HCT116 (cell line): Measurements from ENCODE around the gene ZBED2. TPM values are rescaled to one million over a fixed set of nuclear protein-coding genes. Genes with fewer than 3 reads are reported as not detected.

ENCODE experiments used
- ATAC-seq: fragments of 200-7000 bp; cut with Tn5 transposase; 2 replicates; pipeline ENCODE4 v1.9.1; 2020; ENCODE audit warnings: mild to moderate bottlenecking, moderate library complexity
- BruUV-seq: library from RNA; stranded (reverse); fragments of 400-500 nt; replicated peaks from 2 replicates; lab custom pipeline; 2021; lab: Mats Ljungman, UMichigan
- CTCF ChIA-PET: fragments of 300-600 bp; sonication (Branson Sonifier 250); formaldehyde crosslinking; loops from one replicate; lab custom pipeline; 2021; ENCODE audit warnings: antibody characterized with exemption; lab: Charles Lee
- POLR2A ChIA-PET: fragments of 300-600, 350-600 bp; sonication (Branson Sonifier 250); formaldehyde crosslinking; loops from one replicate; lab custom pipeline; 2021; ENCODE audit warnings: antibody characterized with exemption; lab: Charles Lee
- RAD21 ChIA-PET, 2 experiments: fragments of 300-600 bp; sonication (Branson Sonifier 250); formaldehyde crosslinking; loops; one replicate each; lab custom pipeline; 2023; ENCODE audit warnings: low total read pairs in 2 of 2; ENCODE audit not compliant: uncharacterized antibody in 2 of 2, unreplicated experiment in 2 of 2, low non-redundant PET in 1 of 2; lab: Charles Lee
- DNase-seq: peaks from one replicate; pipeline ENCODE4 v3.0.0-alpha.2; 2010; ENCODE audit warnings: low read depth, low spot score
- H2AFZ ChIP-seq: fragments of 200-600 bp; shearing (Covaris generic), sonication (generic); 2 replicates; pipeline ENCODE4 v1.6.1; 2017; ENCODE audit warnings: low read depth, mixed run types, mixed read lengths, antibody characterized with exemption, low read length; ENCODE audit not compliant: poor library complexity, severe bottlenecking
- H3K27ac ChIP-seq: 2 replicates; pipeline ENCODE4 v1.5.1; 2012; ENCODE audit warnings: low read depth, low read length
- H3K27me3 ChIP-seq: fragments of 200-600 bp; sonication (generic); 2 replicates; pipeline ENCODE4 v1.6.1; 2016; ENCODE audit warnings: mixed run types, low read length, mixed read lengths; ENCODE audit not compliant: insufficient read depth
- H3K36me3 ChIP-seq, 2 experiments: fragments of 200-500 bp in 1 of 2; fragments of 200-600 bp in 1 of 2; sonication (Bioruptor generic) in 1 of 2; sonication (generic) in 1 of 2; 2 replicates each; pipeline versions ENCODE4 v1.5.1 to v1.6.1; 2014 to 2016; ENCODE audit warnings: low read length in 2 of 2, inconsistent platforms in 1 of 2, mixed read lengths in 1 of 2, mixed run types in 1 of 2; ENCODE audit not compliant: insufficient read depth in 2 of 2, control insufficient read depth in 1 of 2
- H3K4me1 ChIP-seq, 2 experiments: fragments of 200-600 bp in 1 of 2; sonication (generic) in 1 of 2; 2 replicates each; pipeline versions ENCODE4 v1.5.1 to v1.6.1; 2012 to 2017; ENCODE audit warnings: low read length in 2 of 2, inconsistent platforms in 1 of 2, mild to moderate bottlenecking in 1 of 2, mixed read lengths in 1 of 2, mixed run types in 1 of 2, moderate library complexity in 1 of 2; ENCODE audit not compliant: insufficient read depth in 2 of 2, control insufficient read depth in 1 of 2
- H3K4me2 ChIP-seq: fragments of 200-600 bp; sonication (generic); 2 replicates; pipeline ENCODE4 v1.6.1; 2017; ENCODE audit warnings: mixed run types, low read length, mixed read lengths
- H3K4me3 ChIP-seq, 2 experiments: fragments of 200-600 bp in 1 of 2; sonication (generic) in 1 of 2; replicated peaks in 1 of 2; 2 replicates each; pipeline ENCODE4 v1.5.1; 2011 to 2016; ENCODE audit warnings: low read length in 2 of 2, control low read depth in 1 of 2, low read depth in 1 of 2, mild to moderate bottlenecking in 1 of 2, mixed read lengths in 1 of 2, mixed run types in 1 of 2
- H3K79me2 ChIP-seq: fragments of 200-600 bp; sonication (generic); 2 replicates; pipeline ENCODE4 v1.6.1; 2017; ENCODE audit warnings: mild to moderate bottlenecking, mixed run types, low read length, moderate library complexity, mixed read lengths; ENCODE audit not compliant: insufficient read depth
- H3K9ac ChIP-seq: fragments of 200-600 bp; sonication (generic); 2 replicates; pipeline ENCODE4 v1.6.1; 2016; ENCODE audit warnings: low read length, mixed read lengths
- H3K9me2 ChIP-seq: fragments of 200-600 bp; sonication (generic), shearing (Covaris generic); 2 replicates; pipeline ENCODE4 v1.6.1; 2017; ENCODE audit warnings: mixed run types, mild to moderate bottlenecking, moderate library complexity; ENCODE audit not compliant: insufficient read depth
- H3K9me3 ChIP-seq, 2 experiments: fragments of 200-500 bp in 1 of 2; fragments of 200-600 bp in 1 of 2; sonication (Bioruptor generic) in 1 of 2; sonication (generic) in 1 of 2; 2 replicates each; pipeline ENCODE4 v1.6.1; 2014 to 2017; ENCODE audit warnings: low read length in 2 of 2, mixed read lengths in 2 of 2, inconsistent platforms in 1 of 2, low read depth in 1 of 2, mild to moderate bottlenecking in 1 of 2, mixed run types in 1 of 2, moderate library complexity in 1 of 2; ENCODE audit not compliant: control insufficient read depth in 1 of 2, insufficient read depth in 1 of 2
- H4K20me1 ChIP-seq: fragments of 200-600 bp; sonication (generic), shearing (Covaris generic); 2 replicates; pipeline ENCODE4 v1.6.1; 2017; ENCODE audit warnings: mixed run types, mild to moderate bottlenecking, moderate library complexity; ENCODE audit not compliant: insufficient read depth
- CBX3 ChIP-seq: IDR thresholded peaks from 2 replicates; pipeline ENCODE4 v1.6.1; 2012; ENCODE audit warnings: low read depth
- CEBPB ChIP-seq: IDR thresholded peaks from 2 replicates; pipeline ENCODE4 v1.6.1; 2012; ENCODE audit warnings: low read depth
- EZH2phosphoT487 ChIP-seq: fragments of 200-600 bp; IDR thresholded peaks from 2 replicates; pipeline ENCODE4 v1.6.1; 2018; ENCODE audit warnings: antibody characterized with exemption, borderline replicate concordance
- JUND ChIP-seq: IDR thresholded peaks from 2 replicates; pipeline ENCODE4 v1.6.1; 2012
- POLR2AphosphoS5 ChIP-seq: IDR thresholded peaks from 2 replicates; pipeline ENCODE4 v1.6.1; 2011; ENCODE audit warnings: mild to moderate bottlenecking, low read depth, low read length, moderate library complexity
- RAD21 ChIP-seq: IDR thresholded peaks from 2 replicates; pipeline ENCODE4 v1.6.1; 2012; ENCODE audit warnings: low read depth, mild to moderate bottlenecking
- SP1 ChIP-seq: IDR thresholded peaks from 2 replicates; pipeline ENCODE4 v1.6.1; 2012; ENCODE audit warnings: low read depth
- intact Hi-C: fragments of 100-400 bp; cut with micrococcal nuclease; formaldehyde crosslinking; loops from 2 replicates; pipeline ENCODE4 v1.10.0; 2022
- total RNA-seq: library from RNA; stranded (reverse); gene quantifications from one replicate; pipeline ENCODE4 v1.2.1, GENCODE V29; 2021; ENCODE audit not compliant: unreplicated experiment
- TF ChIP-seq, protein P1 (sequence below): IDR thresholded peaks from 2 replicates; pipeline ENCODE4 v1.6.1; 2012
- TF ChIP-seq, protein P2 (sequence below): IDR thresholded peaks from 2 replicates; pipeline ENCODE4 v1.6.1; 2011; ENCODE audit warnings: mild to moderate bottlenecking, low read length, moderate library complexity; ENCODE audit not compliant: insufficient replicate concordance; ENCODE audit errors: extremely low read depth
- TF ChIP-seq, protein P3 (sequence below): IDR thresholded peaks from 2 replicates; pipeline ENCODE4 v1.6.1; 2012; ENCODE audit warnings: low read depth
- TF ChIP-seq, protein P4 (sequence below), 3 experiments: fragments of 200-600 bp in 1 of 3; sonication (generic) in 1 of 3; IDR thresholded peaks in 2 of 3; conservative IDR thresholded peaks in 1 of 3; 2 replicates each; pipeline ENCODE4 v1.5.1; 2012 to 2017; ENCODE audit warnings: low read depth in 2 of 3, low read length in 2 of 3, antibody characterized with exemption in 1 of 3, borderline replicate concordance in 1 of 3, control low read depth in 1 of 3, mild to moderate bottlenecking in 1 of 3, mixed read lengths in 1 of 3, mixed run types in 1 of 3, moderate library complexity in 1 of 3; ENCODE audit not compliant: insufficient read depth in 1 of 3

The ZBED2 gene
- total RNA-seq, 1 experiment from 2014 or later, result 16.1 TPM

DNA sequence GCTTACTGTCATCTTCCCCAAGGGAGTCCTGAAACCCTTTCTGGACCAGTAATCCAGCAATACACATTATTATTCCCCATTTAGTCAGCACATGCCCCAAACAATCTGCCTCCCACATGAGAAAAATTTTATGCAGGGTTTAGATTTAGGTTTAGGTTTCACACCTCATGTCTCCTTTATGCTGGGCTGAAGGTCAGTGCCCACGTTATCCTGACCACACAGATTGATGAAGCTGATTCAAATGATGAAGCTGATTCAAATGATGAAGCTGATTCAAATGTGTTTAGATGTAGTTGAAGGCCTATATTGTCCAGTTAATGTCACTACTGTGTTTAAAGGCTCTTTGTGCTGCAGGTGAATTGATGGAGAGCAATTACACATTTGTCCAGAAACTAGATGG lies 18.1 kb upstream of the ZBED2 start:
- DNase-seq (no peak), ATAC-seq (no peak)
- no peaks in the 10 kb centered on the region for H4K20me1 ChIP-seq
- no peak overlapping the region for H3K9ac ChIP-seq
- ChIA-PET CTCF (no interaction called here), RAD21 (no interaction called here), POLR2A (no interaction called here)
- H3K9me3 ChIP-seq, result peaks cover 0 to 14% of the 10 kb centered on the region in 2 experiments; a peak in 1 of 4 replicates
- no peak overlapping the region for H3K4me3 ChIP-seq
- no peaks in the 10 kb centered on the region for H3K79me2 ChIP-seq
- H3K36me3 ChIP-seq, result no peaks in the 10 kb centered on the region
- no peaks in the 10 kb centered on the region for H3K9me2 ChIP-seq
- H2AFZ ChIP-seq, result no peak overlapping the region
- peaks cover 6 to 39% of the 10 kb centered on the region in 2 experiments for H3K4me1 ChIP-seq
- no peak for TF ChIP-seq CEBPB
- TF ChIP-seq, protein P1, sequence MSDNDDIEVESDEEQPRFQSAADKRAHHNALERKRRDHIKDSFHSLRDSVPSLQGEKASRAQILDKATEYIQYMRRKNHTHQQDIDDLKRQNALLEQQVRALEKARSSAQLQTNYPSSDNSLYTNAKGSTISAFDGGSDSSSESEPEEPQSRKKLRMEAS, result no peak
- intact Hi-C loops, result no loop called here
- no peak overlapping the region for H3K27ac ChIP-seq
- no peak overlapping the region for H3K4me2 ChIP-seq
- H3K27me3 ChIP-seq, result no peaks in the 10 kb centered on the region
- no TSS peak for BruUV-seq

DNA sequence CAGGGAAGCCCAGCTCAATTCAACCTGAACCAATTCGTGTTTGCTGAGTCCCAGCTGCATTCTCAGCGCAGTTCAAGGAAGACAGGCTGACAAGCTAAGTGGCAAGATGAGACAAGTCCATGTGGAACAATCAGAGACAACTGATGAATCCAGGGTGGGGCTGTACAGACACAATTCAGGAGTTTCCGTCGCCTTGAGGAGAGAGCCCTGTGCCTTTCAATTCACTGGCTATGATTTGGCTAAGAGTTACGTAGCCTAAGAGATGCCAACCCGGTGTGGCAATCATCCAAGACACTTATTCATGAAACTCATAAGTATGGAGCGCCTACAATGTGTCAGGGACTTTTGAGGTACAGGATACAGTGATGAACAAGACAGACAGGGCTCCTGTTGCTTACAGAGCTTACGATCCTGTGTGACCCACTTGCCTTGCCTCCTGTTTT lies 15.5 kb upstream of the ZBED2 start:
- Histone ChIP-seq H3K4me3 (peak overlapping the region; percentile 8 to 22), H3K27me3 (no peaks in the 10 kb centered on the region), H3K9me3 (no peaks in the 10 kb centered on the region), H3K4me1 (peaks cover 6 to 58% of the 10 kb centered on the region in 2 experiments), H3K4me2 (peak overlapping the region; percentile 46), H3K36me3 (no peaks in the 10 kb centered on the region), H3K9ac (peak overlapping the region; percentile 46), H3K27ac (peak overlapping the region; percentile 55), H2AFZ (no peak overlapping the region), H3K9me2 (no peaks in the 10 kb centered on the region), H4K20me1 (no peaks in the 10 kb centered on the region), H3K79me2 (no peaks in the 10 kb centered on the region)
- intact Hi-C loops, result no loop called here
- TSS peak; percentile 69 for BruUV-seq
- peak; percentile 79 for ATAC-seq
- ChIA-PET CTCF (interaction anchor here (1.4 kb wide), 1 partner anchor 11 kb away, joined by 4 read pairs; no protein-coding TSS in a partner anchor), POLR2A (no interaction called here), RAD21 (no interaction called here)
- peak; percentile 62 for DNase-seq
- TF ChIP-seq CBX3 (0 out of 2 replicates have a peak, but pooled peaks have one; percentile 8), POLR2AphosphoS5 (no peak), EZH2phosphoT487 (no peak), SP1 (peak; percentile 27; the same call in 1 of the 2 replicates), JUND (no peak; the same call in 1 of the 2 replicates), RAD21 (0 out of 2 replicates have a peak, but pooled peaks have one; percentile 6)
- TF ChIP-seq, protein P2, sequence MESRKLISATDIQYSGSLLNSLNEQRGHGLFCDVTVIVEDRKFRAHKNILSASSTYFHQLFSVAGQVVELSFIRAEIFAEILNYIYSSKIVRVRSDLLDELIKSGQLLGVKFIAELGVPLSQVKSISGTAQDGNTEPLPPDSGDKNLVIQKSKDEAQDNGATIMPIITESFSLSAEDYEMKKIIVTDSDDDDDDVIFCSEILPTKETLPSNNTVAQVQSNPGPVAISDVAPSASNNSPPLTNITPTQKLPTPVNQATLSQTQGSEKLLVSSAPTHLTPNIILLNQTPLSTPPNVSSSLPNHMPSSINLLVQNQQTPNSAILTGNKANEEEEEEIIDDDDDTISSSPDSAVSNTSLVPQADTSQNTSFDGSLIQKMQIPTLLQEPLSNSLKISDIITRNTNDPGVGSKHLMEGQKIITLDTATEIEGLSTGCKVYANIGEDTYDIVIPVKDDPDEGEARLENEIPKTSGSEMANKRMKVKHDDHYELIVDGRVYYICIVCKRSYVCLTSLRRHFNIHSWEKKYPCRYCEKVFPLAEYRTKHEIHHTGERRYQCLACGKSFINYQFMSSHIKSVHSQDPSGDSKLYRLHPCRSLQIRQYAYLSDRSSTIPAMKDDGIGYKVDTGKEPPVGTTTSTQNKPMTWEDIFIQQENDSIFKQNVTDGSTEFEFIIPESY, result no peak
- TF ChIP-seq, protein P1, result peak; percentile 31; the same call in 1 of the 2 replicates
- TF ChIP-seq, protein P3, sequence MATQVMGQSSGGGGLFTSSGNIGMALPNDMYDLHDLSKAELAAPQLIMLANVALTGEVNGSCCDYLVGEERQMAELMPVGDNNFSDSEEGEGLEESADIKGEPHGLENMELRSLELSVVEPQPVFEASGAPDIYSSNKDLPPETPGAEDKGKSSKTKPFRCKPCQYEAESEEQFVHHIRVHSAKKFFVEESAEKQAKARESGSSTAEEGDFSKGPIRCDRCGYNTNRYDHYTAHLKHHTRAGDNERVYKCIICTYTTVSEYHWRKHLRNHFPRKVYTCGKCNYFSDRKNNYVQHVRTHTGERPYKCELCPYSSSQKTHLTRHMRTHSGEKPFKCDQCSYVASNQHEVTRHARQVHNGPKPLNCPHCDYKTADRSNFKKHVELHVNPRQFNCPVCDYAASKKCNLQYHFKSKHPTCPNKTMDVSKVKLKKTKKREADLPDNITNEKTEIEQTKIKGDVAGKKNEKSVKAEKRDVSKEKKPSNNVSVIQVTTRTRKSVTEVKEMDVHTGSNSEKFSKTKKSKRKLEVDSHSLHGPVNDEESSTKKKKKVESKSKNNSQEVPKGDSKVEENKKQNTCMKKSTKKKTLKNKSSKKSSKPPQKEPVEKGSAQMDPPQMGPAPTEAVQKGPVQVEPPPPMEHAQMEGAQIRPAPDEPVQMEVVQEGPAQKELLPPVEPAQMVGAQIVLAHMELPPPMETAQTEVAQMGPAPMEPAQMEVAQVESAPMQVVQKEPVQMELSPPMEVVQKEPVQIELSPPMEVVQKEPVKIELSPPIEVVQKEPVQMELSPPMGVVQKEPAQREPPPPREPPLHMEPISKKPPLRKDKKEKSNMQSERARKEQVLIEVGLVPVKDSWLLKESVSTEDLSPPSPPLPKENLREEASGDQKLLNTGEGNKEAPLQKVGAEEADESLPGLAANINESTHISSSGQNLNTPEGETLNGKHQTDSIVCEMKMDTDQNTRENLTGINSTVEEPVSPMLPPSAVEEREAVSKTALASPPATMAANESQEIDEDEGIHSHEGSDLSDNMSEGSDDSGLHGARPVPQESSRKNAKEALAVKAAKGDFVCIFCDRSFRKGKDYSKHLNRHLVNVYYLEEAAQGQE, result no peak
- TF ChIP-seq, protein P4, sequence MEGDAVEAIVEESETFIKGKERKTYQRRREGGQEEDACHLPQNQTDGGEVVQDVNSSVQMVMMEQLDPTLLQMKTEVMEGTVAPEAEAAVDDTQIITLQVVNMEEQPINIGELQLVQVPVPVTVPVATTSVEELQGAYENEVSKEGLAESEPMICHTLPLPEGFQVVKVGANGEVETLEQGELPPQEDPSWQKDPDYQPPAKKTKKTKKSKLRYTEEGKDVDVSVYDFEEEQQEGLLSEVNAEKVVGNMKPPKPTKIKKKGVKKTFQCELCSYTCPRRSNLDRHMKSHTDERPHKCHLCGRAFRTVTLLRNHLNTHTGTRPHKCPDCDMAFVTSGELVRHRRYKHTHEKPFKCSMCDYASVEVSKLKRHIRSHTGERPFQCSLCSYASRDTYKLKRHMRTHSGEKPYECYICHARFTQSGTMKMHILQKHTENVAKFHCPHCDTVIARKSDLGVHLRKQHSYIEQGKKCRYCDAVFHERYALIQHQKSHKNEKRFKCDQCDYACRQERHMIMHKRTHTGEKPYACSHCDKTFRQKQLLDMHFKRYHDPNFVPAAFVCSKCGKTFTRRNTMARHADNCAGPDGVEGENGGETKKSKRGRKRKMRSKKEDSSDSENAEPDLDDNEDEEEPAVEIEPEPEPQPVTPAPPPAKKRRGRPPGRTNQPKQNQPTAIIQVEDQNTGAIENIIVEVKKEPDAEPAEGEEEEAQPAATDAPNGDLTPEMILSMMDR (IDR thresholded peaks at IDR 0.05 in 2 of 3, conservative IDR thresholded peaks at IDR 0.05 in 1 of 3; ENCODE audit: borderline replicate concordance in 1 of 3, insufficient read depth in 1 of 3, low read depth in 2 of 3, low read length in 2 of 3), result no peak
